Measurements from ENCODE around the gene C9orf153. TPM values are rescaled to one million over a fixed set of nuclear protein-coding genes. Genes with fewer than 3 reads are reported as not detected.

The C9orf153 gene
- total and polyA plus RNA-seq, 2 of the 13 experiments (the other 11 are each of a cell fraction or from before 2014, with no cell fraction given): 0.17 to 0.44 TPM

GRCh38 chr9:86177995-86178394 is 81.5 kb downstream of the C9orf153 start:
- intact Hi-C loops (cut with micrococcal nuclease; ENCODE audit: unreplicated experiment) (no loop called here), in situ Hi-C loops (cut with HindIII; ENCODE audit: extremely low pct_ligation_motif_present, low pct_unique_long_range_greater_than_20kb) (no loop called here)
- Histone ChIP-seq H3K79me2 (ENCODE audit: insufficient read depth, low read length) (no peaks in the 10 kb centered on the region), H3K4me1 (ENCODE audit: insufficient read depth, low read length) (no peaks in the 10 kb centered on the region), H3K4me3 (replicated peaks in 1 of 3; ENCODE audit: insufficient read depth in 1 of 3, low read depth in 2 of 3, low read length in 3 of 3) (no peak overlapping the region), H3K27me3 (ENCODE audit: control insufficient read depth in 1 of 2, insufficient read depth in 2 of 2, low read length in 2 of 2) (no peaks in the 10 kb centered on the region), H2AFZ (ENCODE audit: low read length) (no peak overlapping the region), H3K27ac (ENCODE audit: extremely low read length, insufficient read depth, low read length) (no peak overlapping the region), H4K20me1 (ENCODE audit: insufficient read depth, low read length) (no peaks in the 10 kb centered on the region), H3K9ac (ENCODE audit: insufficient read depth, low read depth, low read length) (no peak overlapping the region), H3K4me2 (ENCODE audit: low read depth, low read length) (no peak overlapping the region), H3K9me3 (ENCODE audit: low read length) (no peaks in the 10 kb centered on the region), H3K36me3 (replicated peaks in 1 of 2; ENCODE audit: control insufficient read depth in 1 of 2, insufficient read depth in 2 of 2, low read length in 2 of 2) (no peaks in the 10 kb centered on the region)
- TF ChIP-seq RBM22 (optimal IDR thresholded peaks at IDR 0.05; ENCODE audit: low read length) (no peak), FLYWCH1 (CRISPR knock-in tag; IDR thresholded peaks at IDR 0.05) (no peak), RORA (CRISPR knock-in tag; IDR thresholded peaks at IDR 0.05) (no peak)
- POLR2A ChIA-PET: no interaction called here
- CTCF ChIA-PET (ENCODE audit: low intra/inter-chr PET ratio, low total read pairs): no interaction called here
- 2% methylated on average over 1 of the region's 1 CpG for WGBS (ENCODE audit: low lambda C conversion rate)
- ATAC-seq (no peak), DNase-seq (ENCODE audit: low spot score) (no peak), FAIRE-seq (no peak)
- no TSS peak for BruUV-seq (replicated peaks)

DNA sequence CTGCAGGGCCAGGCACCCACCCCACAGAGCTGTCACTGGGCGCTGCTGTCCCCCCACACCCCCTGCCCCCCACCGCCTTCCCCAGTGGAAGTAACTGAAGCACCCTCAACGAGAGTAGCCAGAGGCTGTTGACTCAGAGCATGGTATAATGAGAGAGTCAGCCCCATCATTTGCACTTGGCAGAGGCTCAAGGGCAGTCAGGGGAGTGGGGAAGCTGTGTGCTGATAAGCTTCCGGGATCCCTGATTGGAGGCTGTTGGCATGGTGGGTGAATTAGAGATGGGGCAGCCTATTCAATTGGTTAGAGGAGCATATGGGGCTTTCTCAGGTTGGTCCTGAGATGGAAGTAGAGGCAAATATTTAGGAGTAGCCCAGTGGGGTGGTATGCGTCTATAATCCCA is 83.0 kb downstream of the C9orf153 start:
- in situ Hi-C loops (cut with HindIII; ENCODE audit: extremely low pct_ligation_motif_present, low pct_unique_long_range_greater_than_20kb): no loop called here
- no peak overlapping the region for H3K27ac ChIP-seq (ENCODE audit: extremely low read length, insufficient read depth, low read length)
- POLR2A ChIA-PET: no interaction called here
- intact Hi-C loops (cut with micrococcal nuclease; ENCODE audit: unreplicated experiment): no loop called here
- 81% methylated on average over 4 of the region's 5 CpGs for WGBS (ENCODE audit: low lambda C conversion rate)
- DNase-seq (ENCODE audit: low spot score): no peak
- no peaks in the 10 kb centered on the region for H3K4me1 ChIP-seq (ENCODE audit: insufficient read depth, low read length)
- H3K9me3 ChIP-seq (ENCODE audit: low read length): no peaks in the 10 kb centered on the region
- no peak for ATAC-seq
- no peaks in the 10 kb centered on the region for H3K79me2 ChIP-seq (ENCODE audit: insufficient read depth, low read length)
- H3K36me3 ChIP-seq (replicated peaks in 1 of 2; ENCODE audit: control insufficient read depth in 1 of 2, insufficient read depth in 2 of 2, low read length in 2 of 2): no peaks in the 10 kb centered on the region
- no peak overlapping the region for H3K4me2 ChIP-seq (ENCODE audit: low read depth, low read length)
- H3K9ac ChIP-seq (ENCODE audit: insufficient read depth, low read depth, low read length): no peak overlapping the region
- CTCF ChIA-PET (ENCODE audit: low intra/inter-chr PET ratio, low total read pairs): no interaction called here
- no peaks in the 10 kb centered on the region for H3K27me3 ChIP-seq (ENCODE audit: control insufficient read depth in 1 of 2, insufficient read depth in 2 of 2, low read length in 2 of 2)
- no peak overlapping the region for H3K4me3 ChIP-seq (replicated peaks in 1 of 3; ENCODE audit: insufficient read depth in 1 of 3, low read depth in 2 of 3, low read length in 3 of 3)
- H2AFZ ChIP-seq (ENCODE audit: low read length): no peak overlapping the region
- H4K20me1 ChIP-seq (ENCODE audit: insufficient read depth, low read length): no peaks in the 10 kb centered on the region
- TF ChIP-seq ZNF18 (CRISPR knock-in tag; IDR thresholded peaks at IDR 0.05; ENCODE audit: insufficient replicate concordance): no peak
- TF ChIP-seq ZNF317 (CRISPR knock-in tag; IDR thresholded peaks at IDR 0.05): no peak
- TF ChIP-seq U2AF1 (optimal IDR thresholded peaks at IDR 0.05; ENCODE audit: low read depth, low read length): no peak
- FAIRE-seq: no peak
- BruUV-seq (replicated peaks): no TSS peak
